ENCODE measurements around the gene JAG1. TPM values are rescaled to one million over a fixed set of nuclear protein-coding genes. Genes with fewer than 3 reads are reported as not detected.
A peak's percentile ranks its signal among the peaks of the same experiment; 100 is the strongest.

The JAG1 gene
- total RNA-seq, 4 donors from 2014 or later: 93.1 to 133 (median 112) TPM

DNA sequence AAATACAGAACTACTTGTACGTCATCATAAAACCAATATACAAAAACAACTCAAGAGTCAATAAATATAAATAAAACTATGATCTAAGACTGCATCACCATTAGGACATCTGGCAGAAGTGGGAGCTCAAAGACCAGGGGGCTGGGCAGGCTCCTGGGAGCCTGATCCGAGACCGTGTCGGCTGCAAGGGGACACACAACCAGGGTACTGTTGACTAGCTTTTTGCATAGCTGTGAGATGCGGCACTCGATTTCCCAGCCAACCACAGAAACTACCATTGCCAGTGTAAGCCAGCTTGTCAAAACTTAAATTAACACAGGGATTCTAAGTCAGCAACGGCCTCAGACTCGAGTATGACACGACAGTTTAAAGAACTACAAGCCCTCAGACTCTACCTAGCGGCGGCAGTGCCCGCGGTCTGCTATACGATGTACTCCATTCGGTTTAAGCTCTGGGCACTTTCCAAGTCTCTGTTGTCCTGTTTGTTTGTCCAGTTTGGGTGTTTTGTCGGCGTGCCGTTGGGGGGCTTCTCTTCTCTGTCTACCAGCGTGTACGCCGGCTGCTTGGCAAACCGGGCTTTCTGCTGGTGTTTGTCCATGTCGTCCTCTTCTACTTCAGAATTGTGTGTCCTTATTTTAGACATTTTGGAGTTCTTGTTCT is 34.6 kb downstream of the JAG1 start:
- DNase-seq (ENCODE audit: low spot score in 2 of 2): no peak
- Histone ChIP-seq H3K27ac (peak overlapping the region; percentile 41 to 86 (median 70)), H3K4me1 (peaks cover 6 to 76% (median 19%) of the 10 kb centered on the region in 4 donors), H3K4me3 (no peak overlapping the region), H3K9me3 (no peaks in the 10 kb centered on the region), H3K27me3 (no peaks in the 10 kb centered on the region), H3K36me3 (peaks cover 0 to 53% (median 0%) of the 10 kb centered on the region in 3 donors)
- TF ChIP-seq, protein P1, sequence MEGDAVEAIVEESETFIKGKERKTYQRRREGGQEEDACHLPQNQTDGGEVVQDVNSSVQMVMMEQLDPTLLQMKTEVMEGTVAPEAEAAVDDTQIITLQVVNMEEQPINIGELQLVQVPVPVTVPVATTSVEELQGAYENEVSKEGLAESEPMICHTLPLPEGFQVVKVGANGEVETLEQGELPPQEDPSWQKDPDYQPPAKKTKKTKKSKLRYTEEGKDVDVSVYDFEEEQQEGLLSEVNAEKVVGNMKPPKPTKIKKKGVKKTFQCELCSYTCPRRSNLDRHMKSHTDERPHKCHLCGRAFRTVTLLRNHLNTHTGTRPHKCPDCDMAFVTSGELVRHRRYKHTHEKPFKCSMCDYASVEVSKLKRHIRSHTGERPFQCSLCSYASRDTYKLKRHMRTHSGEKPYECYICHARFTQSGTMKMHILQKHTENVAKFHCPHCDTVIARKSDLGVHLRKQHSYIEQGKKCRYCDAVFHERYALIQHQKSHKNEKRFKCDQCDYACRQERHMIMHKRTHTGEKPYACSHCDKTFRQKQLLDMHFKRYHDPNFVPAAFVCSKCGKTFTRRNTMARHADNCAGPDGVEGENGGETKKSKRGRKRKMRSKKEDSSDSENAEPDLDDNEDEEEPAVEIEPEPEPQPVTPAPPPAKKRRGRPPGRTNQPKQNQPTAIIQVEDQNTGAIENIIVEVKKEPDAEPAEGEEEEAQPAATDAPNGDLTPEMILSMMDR (IDR thresholded peaks at IDR 0.05): no peak
- TF ChIP-seq POLR2A (IDR thresholded peaks at IDR 0.05) (no peak), EP300 (IDR thresholded peaks at IDR 0.05) (no peak)
- WGBS, 2 donors: 67 to 80% methylated on average over 23 of the region's 23 CpGs

DNA sequence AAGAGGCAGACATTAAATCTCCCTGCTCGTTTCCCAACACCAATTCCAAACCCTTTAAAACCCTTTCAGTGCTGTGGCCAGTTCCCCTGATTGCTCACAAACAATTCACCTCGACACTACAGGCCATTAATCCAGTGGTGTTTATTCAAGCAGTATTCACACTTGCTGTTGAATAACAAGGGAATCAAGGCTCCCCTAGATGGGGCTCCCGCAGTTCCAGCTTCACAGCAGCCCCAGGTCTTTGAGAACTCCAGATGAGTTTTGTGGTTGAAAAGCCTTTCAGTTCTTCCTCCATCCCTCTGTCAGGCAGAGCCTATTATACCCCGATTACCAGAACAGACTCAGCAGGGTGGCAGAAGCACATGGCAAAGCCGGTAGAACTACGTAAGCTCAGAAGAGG is 36.2 kb downstream of the JAG1 start:
- H3K9me3 ChIP-seq: no peaks in the 10 kb centered on the region
- TF ChIP-seq POLR2A (IDR thresholded peaks at IDR 0.05) (no peak), EP300 (IDR thresholded peaks at IDR 0.05) (peak; percentile 11 to 24)
- H3K27me3 ChIP-seq: no peaks in the 10 kb centered on the region
- no peak for DNase-seq (ENCODE audit: low spot score in 2 of 2)
- H3K4me3 ChIP-seq: no peak overlapping the region
- H3K27ac ChIP-seq: peak overlapping the region; percentile 5 to 86 (median 55)
- peaks cover 0 to 36% (median 0%) of the 10 kb centered on the region in 3 donors for H3K36me3 ChIP-seq
- H3K4me1 ChIP-seq: peaks cover 6 to 77% (median 19%) of the 10 kb centered on the region in 4 donors
- 50 to 52% methylated on average over 6 of the region's 6 CpGs for WGBS, 2 donors

DNA sequence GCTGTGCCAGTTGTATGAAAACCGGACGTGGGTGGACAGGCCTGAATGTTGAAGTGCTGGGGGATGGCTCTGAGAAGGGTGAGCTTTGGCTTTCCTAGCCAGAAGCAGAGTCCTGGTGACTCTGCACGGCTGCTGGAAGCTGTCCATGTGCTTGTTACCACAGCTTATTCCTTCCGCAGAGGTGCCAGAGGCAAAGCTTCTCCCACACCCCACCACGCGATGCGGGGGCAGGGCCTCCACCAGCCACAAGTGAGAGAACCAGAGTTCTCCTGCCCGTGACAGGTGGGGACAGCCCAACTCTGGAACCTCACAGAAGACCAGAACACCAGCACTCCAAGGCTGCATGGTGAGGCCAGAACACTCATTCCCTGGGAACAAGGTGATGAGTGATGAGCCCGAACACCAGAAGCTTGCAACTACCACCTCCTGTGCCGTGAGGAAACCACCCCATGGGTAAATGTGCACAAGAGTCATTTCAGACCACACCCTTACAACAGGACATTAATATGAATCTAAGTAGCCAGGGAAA is 36.7 kb downstream of the JAG1 start:
- H3K27ac ChIP-seq: peak overlapping the region; percentile 5 to 86 (median 55)
- TF ChIP-seq POLR2A (IDR thresholded peaks at IDR 0.05): no peak
- TF ChIP-seq, protein P1 (IDR thresholded peaks at IDR 0.05): no peak
- TF ChIP-seq EP300 (IDR thresholded peaks at IDR 0.05): no peak
- 46 to 57% methylated on average over 10 of the region's 10 CpGs for WGBS, 2 donors
- peaks cover 6 to 79% (median 19%) of the 10 kb centered on the region in 4 donors for H3K4me1 ChIP-seq
- H3K36me3 ChIP-seq: peaks cover 0 to 32% (median 0%) of the 10 kb centered on the region in 3 donors
- no peak overlapping the region for H3K4me3 ChIP-seq
- H3K27me3 ChIP-seq: no peaks in the 10 kb centered on the region
- DNase-seq (ENCODE audit: low spot score in 2 of 2): no peak
- H3K9me3 ChIP-seq: no peaks in the 10 kb centered on the region

DNA sequence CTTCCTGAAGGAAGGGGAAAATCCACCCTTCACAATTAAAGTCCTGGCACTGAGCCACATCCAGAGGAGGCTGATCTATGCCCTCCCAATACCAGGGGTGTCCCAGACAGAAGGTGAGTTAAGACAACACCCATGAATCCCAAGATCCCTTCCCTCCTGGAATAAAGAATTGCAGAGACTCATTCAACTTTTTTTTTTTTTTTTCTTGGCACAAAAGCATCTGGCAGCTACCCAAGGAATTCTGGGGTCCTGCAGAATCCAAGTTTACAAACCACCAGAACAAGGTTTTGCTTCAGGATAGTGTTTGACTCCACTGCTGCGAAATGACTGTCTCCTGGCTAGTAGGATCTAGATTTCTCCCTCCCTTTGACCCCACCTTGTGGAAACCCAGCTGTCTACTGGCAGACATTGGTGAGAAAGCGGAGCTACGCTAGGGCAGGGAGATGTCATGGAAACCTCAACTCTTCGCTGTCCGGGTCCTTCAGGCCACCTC is 37.4 kb downstream of the JAG1 start:
- H3K4me1 ChIP-seq: peaks cover 6 to 79% (median 19%) of the 10 kb centered on the region in 4 donors

DNA sequence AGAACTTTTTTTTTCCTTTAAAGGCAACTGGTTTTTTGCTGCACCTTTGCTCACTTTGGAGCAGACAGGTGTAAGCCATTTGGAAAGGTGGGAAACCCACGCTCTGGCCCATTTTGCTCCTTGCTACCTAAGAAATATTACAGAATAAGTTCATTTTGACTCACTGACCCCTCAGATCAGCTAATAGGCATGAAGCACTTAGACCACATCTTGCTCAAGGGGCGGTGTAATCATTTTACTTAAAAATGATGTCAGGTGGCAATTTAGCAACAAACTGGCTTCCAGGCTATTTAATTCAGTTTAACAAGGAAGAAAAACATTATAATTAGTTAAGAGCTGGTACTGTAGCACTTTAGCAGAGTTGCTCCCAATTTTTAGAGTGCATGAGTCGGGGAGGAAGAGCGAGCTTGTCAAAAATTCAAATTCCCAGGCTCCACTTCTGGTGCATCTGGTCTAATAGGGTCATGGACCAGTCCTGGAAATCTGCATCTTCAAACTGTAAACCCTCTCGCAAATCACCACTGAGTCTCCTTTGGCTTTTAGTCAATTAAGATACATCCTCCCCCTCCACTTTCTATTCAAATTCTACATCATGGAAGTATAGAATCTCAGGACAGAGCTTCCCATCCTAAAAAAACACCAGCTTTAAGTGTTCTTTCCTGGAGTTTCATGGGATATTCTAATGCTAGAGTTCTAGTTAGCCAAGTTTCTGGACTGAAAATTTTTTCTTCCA is 38.2 kb downstream of the JAG1 start:
- peaks cover 6 to 77% (median 19%) of the 10 kb centered on the region in 4 donors for H3K4me1 ChIP-seq
- peaks cover 0 to 17% (median 0%) of the 10 kb centered on the region in 3 donors for H3K36me3 ChIP-seq
- no peak overlapping the region for H3K4me3 ChIP-seq
- DNase-seq (ENCODE audit: low spot score in 2 of 2): no peak
- no peaks in the 10 kb centered on the region for H3K27me3 ChIP-seq
- peak overlapping the region; percentile 19 to 86 (median 57) for H3K27ac ChIP-seq
- no peak for TF ChIP-seq POLR2A (IDR thresholded peaks at IDR 0.05)
- TF ChIP-seq, protein P1 (IDR thresholded peaks at IDR 0.05): no peak
- TF ChIP-seq EP300 (IDR thresholded peaks at IDR 0.05): no peak
- WGBS, 2 donors: 86 to 89% methylated on average over 5 of the region's 5 CpGs
- H3K9me3 ChIP-seq: no peaks in the 10 kb centered on the region

More for the DNA sequence above, 37.4 kb downstream of the JAG1 start:
- no peaks in the 10 kb centered on the region for H3K27me3 ChIP-seq
- 52 to 59% methylated on average over 5 of the region's 5 CpGs for WGBS, 2 donors
- H3K4me3 ChIP-seq: no peak overlapping the region
- H3K27ac ChIP-seq: peak overlapping the region; percentile 5 to 86 (median 55)
- H3K9me3 ChIP-seq: no peaks in the 10 kb centered on the region
- TF ChIP-seq, protein P1 (IDR thresholded peaks at IDR 0.05): no peak
- TF ChIP-seq EP300 (IDR thresholded peaks at IDR 0.05) (peak in 1 of 2 donors; percentile 52), POLR2A (IDR thresholded peaks at IDR 0.05) (no peak)
- H3K36me3 ChIP-seq: peaks cover 0 to 25% (median 0%) of the 10 kb centered on the region in 3 donors
- no peak for DNase-seq (ENCODE audit: low spot score in 2 of 2)
